Measurements from ENCODE around the gene PLXNA2. TPM values are rescaled to one million over a fixed set of nuclear protein-coding genes. Genes with fewer than 3 reads are reported as not detected.

The PLXNA2 gene
- total and polyA plus RNA-seq, 7 donors = 2.4 to 16.1 (median 6.4) TPM

- 83 to 96% methylated on average over 7 of the region's 7 CpGs for WGBS, 2 donors
- DNase-seq = no peak
These were observed 190.5 kb downstream of the PLXNA2 start for GRCh38 chr1:208053661-208054060.

GRCh38 chr1:208052926-208053407, 191.2 kb downstream of the PLXNA2 start:
- TF ChIP-seq EP300 (IDR thresholded peaks at IDR 0.05) (no peak), CTCF (IDR thresholded peaks at IDR 0.05) (no peak), POLR2A (IDR thresholded peaks at IDR 0.05) (no peak), POLR2AphosphoS5 (IDR thresholded peaks at IDR 0.05) (no peak)
- no peak overlapping the region for H3K4me3 ChIP-seq
- peaks cover 0 to 8% (median 7%) of the 10 kb centered on the region in 4 donors for H3K4me1 ChIP-seq
- H3K27ac ChIP-seq = no peak overlapping the region
- H3K36me3 ChIP-seq = peaks cover 0 to 53% (median 24%) of the 10 kb centered on the region in 4 donors
- intact Hi-C loops (cut with DNase I) = no loop called here
- WGBS, 2 donors = 97% methylated on average over 3 of the region's 3 CpGs
- H3K9me3 ChIP-seq = no peaks in the 10 kb centered on the region
- no peak for DNase-seq
- H3K27me3 ChIP-seq = no peaks in the 10 kb centered on the region

More at GRCh38 chr1:208053661-208054060, 190.5 kb downstream of the PLXNA2 start:
- Histone ChIP-seq H3K27ac (no peak overlapping the region), H3K27me3 (no peaks in the 10 kb centered on the region), H3K4me3 (no peak overlapping the region), H3K9me3 (no peaks in the 10 kb centered on the region), H3K36me3 (peaks cover 0 to 60% (median 24%) of the 10 kb centered on the region in 4 donors), H3K4me1 (peaks cover 0 to 1% (median under 1%) of the 10 kb centered on the region in 4 donors)
- TF ChIP-seq CTCF (IDR thresholded peaks at IDR 0.05) = no peak
- no peak for TF ChIP-seq EP300 (IDR thresholded peaks at IDR 0.05)
- no peak for TF ChIP-seq POLR2AphosphoS5 (IDR thresholded peaks at IDR 0.05)
- TF ChIP-seq POLR2A (IDR thresholded peaks at IDR 0.05) = no peak
- intact Hi-C loops (cut with DNase I) = no loop called here

- peaks cover 0 to 49% (median 22%) of the 10 kb centered on the region in 4 donors for H3K36me3 ChIP-seq
- no peak overlapping the region for H3K27ac ChIP-seq
- intact Hi-C loops (cut with DNase I) = no loop called here
- TF ChIP-seq POLR2AphosphoS5 (IDR thresholded peaks at IDR 0.05) (no peak), CTCF (IDR thresholded peaks at IDR 0.05) (no peak), POLR2A (IDR thresholded peaks at IDR 0.05) (no peak), EP300 (IDR thresholded peaks at IDR 0.05) (no peak)
- no peaks in the 10 kb centered on the region for H3K9me3 ChIP-seq
- H3K4me1 ChIP-seq = peaks cover 0 to 16% (median 15%) of the 10 kb centered on the region in 4 donors
- no peak for DNase-seq
- H3K4me3 ChIP-seq = no peak overlapping the region
- 85 to 94% methylated on average over 8 of the region's 8 CpGs for WGBS, 2 donors
- H3K27me3 ChIP-seq = no peaks in the 10 kb centered on the region
These were observed 192.0 kb downstream of the PLXNA2 start for GRCh38 chr1:208052135-208052534.

- Histone ChIP-seq H3K27ac (no peak overlapping the region), H3K4me1 (peaks cover 0 to 21% (median 18%) of the 10 kb centered on the region in 4 donors), H3K36me3 (peaks cover 0 to 45% (median 21%) of the 10 kb centered on the region in 4 donors), H3K27me3 (no peaks in the 10 kb centered on the region), H3K9me3 (no peaks in the 10 kb centered on the region), H3K4me3 (no peak overlapping the region)
- DNase-seq = no peak
- TF ChIP-seq CTCF (IDR thresholded peaks at IDR 0.05) (no peak), EP300 (IDR thresholded peaks at IDR 0.05) (no peak), POLR2A (IDR thresholded peaks at IDR 0.05) (no peak), POLR2AphosphoS5 (IDR thresholded peaks at IDR 0.05) (no peak)
- intact Hi-C loops (cut with DNase I) = no loop called here
- WGBS, 2 donors = 91 to 92% methylated on average over 3 of the region's 3 CpGs
These were observed 192.5 kb downstream of the PLXNA2 start for GRCh38 chr1:208051651-208052050.

GRCh38 chr1:208048904-208049303, 195.3 kb downstream of the PLXNA2 start:
- H3K27ac ChIP-seq = peak overlapping the region; percentile 68 to 76 (median 72)
- intact Hi-C loops (cut with DNase I) = no loop called here
- H3K9me3 ChIP-seq = no peaks in the 10 kb centered on the region
- no peaks in the 10 kb centered on the region for H3K27me3 ChIP-seq
- peaks cover 0 to 33% (median 21%) of the 10 kb centered on the region in 4 donors for H3K4me1 ChIP-seq
- DNase-seq = no peak
- H3K4me3 ChIP-seq = no peak overlapping the region
- H3K36me3 ChIP-seq = peaks cover 0 to 56% (median 25%) of the 10 kb centered on the region in 4 donors
- TF ChIP-seq POLR2A (IDR thresholded peaks at IDR 0.05) (no peak), CTCF (IDR thresholded peaks at IDR 0.05) (no peak), POLR2AphosphoS5 (IDR thresholded peaks at IDR 0.05) (no peak), EP300 (IDR thresholded peaks at IDR 0.05) (no peak)
- 67 to 82% methylated on average over 4 of the region's 4 CpGs for WGBS, 2 donors
